ENCODE measurements around the gene SRRM4. TPM values are rescaled to one million over a fixed set of nuclear protein-coding genes. Genes with fewer than 3 reads are reported as not detected.
A peak's percentile ranks its signal among the peaks of the same experiment; 100 is the strongest.
"Not testable (repeated sequence)": the region's sequence is repeated elsewhere in the genome, so short reads cannot be mapped to it uniquely, and the experiment has no call there.

SRRM4 gene
- total RNA-seq, 1 donor from 2014 or later = not detected

GRCh38 chr12:119008691-119009221, 27.4 kb downstream of the SRRM4 start:
- ATAC-seq = peak; percentile 10
- no peak for DNase-seq (ENCODE audit: low spot score)

- ATAC-seq (no peak), DNase-seq (ENCODE audit: low spot score) (no peak)
Observed at GRCh38 chr12:119011231-119011630, 29.9 kb downstream of the SRRM4 start.

- no peak for DNase-seq (ENCODE audit: low spot score)
- ATAC-seq = no peak
Observed at GRCh38 chr12:119012179-119012578, 30.8 kb downstream of the SRRM4 start.

GRCh38 chr12:119013023-119013422, 31.7 kb downstream of the SRRM4 start:
- ATAC-seq (no peak), DNase-seq (ENCODE audit: low spot score) (no peak)

- ATAC-seq (no peak), DNase-seq (ENCODE audit: low spot score) (no peak)
Observed at GRCh38 chr12:119014368-119014767, 33.0 kb downstream of the SRRM4 start.

GRCh38 chr12:119016715-119017114, 35.4 kb downstream of the SRRM4 start:
- no peak for DNase-seq (ENCODE audit: low spot score)
- ATAC-seq = no peak

- ATAC-seq (no peak), DNase-seq (ENCODE audit: low spot score) (no peak)
Observed at GRCh38 chr12:119019166-119019565, 37.8 kb downstream of the SRRM4 start.

- ATAC-seq (peak; percentile 68), DNase-seq (ENCODE audit: low spot score) (no peak)
Observed at GRCh38 chr12:119020406-119021360, 39.3 kb downstream of the SRRM4 start.

- ATAC-seq (no peak), DNase-seq (ENCODE audit: low spot score) (no peak)
Observed at GRCh38 chr12:119024356-119024755, 43.0 kb downstream of the SRRM4 start.

- DNase-seq (ENCODE audit: low spot score) (no peak), ATAC-seq (no peak)
Observed at GRCh38 chr12:119025786-119026185, 44.4 kb downstream of the SRRM4 start.

- not testable (repeated sequence) for DNase-seq (ENCODE audit: low spot score); ATAC-seq
Observed at GRCh38 chr12:119033332-119033731, 52.0 kb downstream of the SRRM4 start.

GRCh38 chr12:119036878-119037825, 55.8 kb downstream of the SRRM4 start:
- ATAC-seq = peak; percentile 81
- DNase-seq (ENCODE audit: low spot score) = peak; percentile 46

GRCh38 chr12:119044094-119044493, 62.8 kb downstream of the SRRM4 start:
- no peak for ATAC-seq

GRCh38 chr12:119047641-119048040, 66.3 kb downstream of the SRRM4 start:
- ATAC-seq (no peak), DNase-seq (ENCODE audit: low spot score) (no peak)

More at GRCh38 chr12:119044094-119044493, 62.8 kb downstream of the SRRM4 start:
- no peak for DNase-seq (ENCODE audit: low spot score)

- no peak for ATAC-seq
Observed at GRCh38 chr12:119050663-119051062, 69.3 kb downstream of the SRRM4 start.

GRCh38 chr12:119051474-119051873, 70.1 kb downstream of the SRRM4 start:
- no peak for ATAC-seq
- DNase-seq (ENCODE audit: low spot score) = no peak

More at GRCh38 chr12:119050663-119051062, 69.3 kb downstream of the SRRM4 start:
- DNase-seq (ENCODE audit: low spot score) = no peak

- ATAC-seq (no peak), DNase-seq (ENCODE audit: low spot score) (no peak)
Observed at GRCh38 chr12:119052001-119052400, 70.7 kb downstream of the SRRM4 start.

- DNase-seq (ENCODE audit: low spot score) = no peak
- ATAC-seq = no peak
Observed at GRCh38 chr12:119055977-119056376, 74.6 kb downstream of the SRRM4 start.

- peak; percentile 53 for DNase-seq (ENCODE audit: low spot score)
- peak; percentile 80 for ATAC-seq
Observed at GRCh38 chr12:119060847-119061796, 79.8 kb downstream of the SRRM4 start.
